ENCODE measurements around the gene MTIF3. TPM values are rescaled to one million over a fixed set of nuclear protein-coding genes. Genes with fewer than 3 reads are reported as not detected.
A peak's percentile ranks its signal among the peaks of the same experiment; 100 is the strongest.
"Not testable (repeated sequence)": the region's sequence is repeated elsewhere in the genome, so short reads cannot be mapped to it uniquely, and the experiment has no call there.

MTIF3 gene
- total and polyA plus RNA-seq, 2 experiments from 2014 or later: 40.7 to 64.0 TPM

DNA sequence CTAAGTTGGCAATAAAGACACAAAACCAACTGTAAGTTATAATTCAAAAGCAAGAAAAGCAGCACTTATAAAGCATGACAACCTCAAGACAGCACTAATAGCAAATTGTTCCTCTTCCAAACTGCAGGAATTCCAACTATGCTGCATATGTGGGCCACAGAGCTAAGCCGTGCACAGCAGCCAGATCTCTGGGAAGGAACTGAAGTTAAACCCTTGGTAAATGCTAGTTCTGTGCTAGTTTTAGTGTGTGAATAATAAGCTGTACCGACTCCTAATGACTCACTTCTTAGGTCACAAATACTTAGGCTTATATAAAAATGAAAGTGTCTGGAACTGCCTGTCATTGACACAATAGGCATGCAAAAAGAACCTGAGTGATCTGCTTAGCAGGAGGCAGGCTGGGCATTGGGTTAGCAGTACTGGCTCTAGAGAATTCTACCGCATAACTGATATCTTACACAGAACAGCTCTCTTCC lies 47.1 kb downstream of the MTIF3 start:
- Histone ChIP-seq H3K9me2 (ENCODE audit: insufficient read depth) (no peaks in the 10 kb centered on the region), H3K9ac (no peak overlapping the region), H3K79me2 (ENCODE audit: insufficient read depth) (no peaks in the 10 kb centered on the region), H3K27me3 (replicated peaks; ENCODE audit: insufficient read depth) (peaks cover 18% of the 10 kb centered on the region), H3K36me3 (ENCODE audit: low read depth) (no peaks in the 10 kb centered on the region), H3K27ac (peak overlapping the region; percentile 33), H3K4me1 (ENCODE audit: insufficient read depth) (peaks cover 16% of the 10 kb centered on the region), H2AFZ (peak overlapping the region; percentile 11; the same call in 1 of the 2 replicates), H3K9me3 (ENCODE audit: low read depth) (no peaks in the 10 kb centered on the region), H3F3A (ENCODE audit: insufficient read depth) (peaks cover 18% of the 10 kb centered on the region; the same call in 1 of the 2 replicates), H3K4me3 (peak overlapping the region; percentile 28; the same call in 1 of the 2 replicates), H4K20me1 (ENCODE audit: insufficient read depth) (no peaks in the 10 kb centered on the region), H3K4me2 (ENCODE audit: unreplicated experiment) (peak overlapping the region; percentile 56)
- TF ChIP-seq EZH2phosphoT487 (IDR thresholded peaks at IDR 0.05; ENCODE audit: insufficient read depth, low read depth) (no peak), EZH2 (IDR thresholded peaks at IDR 0.05; ENCODE audit: insufficient read depth, poor library complexity, severe bottlenecking) (no peak)
- peak; percentile 79 for DNase-seq
- in situ Hi-C loops (cut with MboI): no loop called here
- WGBS, 2 experiments (ENCODE audit: low coverage in 1 of 2, low lambda C conversion rate in 2 of 2, missing lambda C conversion rate in 2 of 2): 7% methylated on average over 3 of the region's 3 CpGs

DNA sequence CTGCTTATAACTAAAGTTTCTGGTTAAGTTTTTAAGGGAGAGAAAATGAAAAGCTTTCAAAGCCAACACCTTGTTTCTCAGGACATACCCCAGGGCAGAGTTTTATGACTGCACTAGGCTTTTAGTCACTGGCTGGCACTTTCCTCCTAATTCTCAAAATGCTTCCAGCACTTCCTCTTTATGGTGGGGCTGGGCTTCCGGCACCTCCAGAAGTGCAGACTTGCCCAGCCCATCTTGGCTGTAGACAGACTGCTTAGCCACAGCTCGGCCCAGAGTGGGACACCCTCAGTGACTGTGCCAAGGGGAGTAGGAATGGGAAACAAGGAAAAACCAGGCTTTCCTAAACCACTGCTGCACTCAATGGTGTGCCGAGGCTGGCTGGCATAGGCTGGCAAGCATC lies 49.2 kb downstream of the MTIF3 start:
- H3K27me3 ChIP-seq (replicated peaks; ENCODE audit: insufficient read depth): peaks cover 4% of the 10 kb centered on the region; the same call in 1 of the 2 replicates
- H4K20me1 ChIP-seq (ENCODE audit: insufficient read depth): no peaks in the 10 kb centered on the region
- peaks cover 16% of the 10 kb centered on the region for H3K4me1 ChIP-seq (ENCODE audit: insufficient read depth)
- no peak overlapping the region for H3K27ac ChIP-seq
- in situ Hi-C loops (cut with MboI): no loop called here
- H3K79me2 ChIP-seq (ENCODE audit: insufficient read depth): no peaks in the 10 kb centered on the region
- 32 to 33% methylated on average over 3 of the region's 3 CpGs for WGBS, 2 experiments (ENCODE audit: low coverage in 1 of 2, low lambda C conversion rate in 2 of 2, missing lambda C conversion rate in 2 of 2)
- DNase-seq: peak; percentile 12
- no peak overlapping the region for H3K9ac ChIP-seq
- no peaks in the 10 kb centered on the region for H3K9me3 ChIP-seq (ENCODE audit: low read depth)
- no peak overlapping the region for H3K4me3 ChIP-seq
- peak overlapping the region; percentile 51; the same call in 1 of the 2 replicates for H2AFZ ChIP-seq
- H3K4me2 ChIP-seq (ENCODE audit: unreplicated experiment): no peak overlapping the region
- H3K9me2 ChIP-seq (ENCODE audit: insufficient read depth): no peaks in the 10 kb centered on the region
- TF ChIP-seq EZH2 (IDR thresholded peaks at IDR 0.05; ENCODE audit: insufficient read depth, poor library complexity, severe bottlenecking) (no peak), EZH2phosphoT487 (IDR thresholded peaks at IDR 0.05; ENCODE audit: insufficient read depth, low read depth) (no peak)
- no peaks in the 10 kb centered on the region for H3K36me3 ChIP-seq (ENCODE audit: low read depth)
- H3F3A ChIP-seq (ENCODE audit: insufficient read depth): peaks cover 18% of the 10 kb centered on the region; the same call in 1 of the 2 replicates

DNA sequence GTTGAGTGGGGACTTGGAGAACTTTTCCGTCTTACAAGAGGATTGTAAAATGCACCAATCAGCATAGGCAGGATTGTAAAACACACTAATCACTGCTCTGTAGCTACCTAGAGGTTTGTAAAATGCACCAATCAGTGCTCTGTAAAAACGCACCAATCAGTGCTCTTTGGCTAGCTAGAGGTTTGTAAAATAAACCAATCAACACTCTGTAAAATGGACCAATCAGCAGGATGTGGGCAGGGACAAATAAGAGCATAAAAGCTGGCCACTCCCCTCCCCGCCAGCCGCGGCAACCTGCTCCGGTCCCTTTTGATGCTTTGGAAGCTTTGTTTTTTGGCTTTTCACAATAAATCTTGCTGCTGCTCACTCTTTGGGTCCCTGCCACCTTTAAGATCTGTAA lies 50.0 kb downstream of the MTIF3 start:
- H3K36me3 ChIP-seq (ENCODE audit: low read depth); DNase-seq; H3K9me3 ChIP-seq (ENCODE audit: low read depth); H3K9ac ChIP-seq; H2AFZ ChIP-seq; H3K4me3 ChIP-seq; H3K79me2 ChIP-seq (ENCODE audit: insufficient read depth); in situ Hi-C loops (cut with MboI); H4K20me1 ChIP-seq (ENCODE audit: insufficient read depth); H3K4me2 ChIP-seq (ENCODE audit: unreplicated experiment); H3K9me2 ChIP-seq (ENCODE audit: insufficient read depth); H3K27ac ChIP-seq: not testable (repeated sequence)
- 64 to 69% methylated on average over 6 of the region's 6 CpGs for WGBS, 2 experiments (ENCODE audit: low coverage in 1 of 2, low lambda C conversion rate in 2 of 2, missing lambda C conversion rate in 2 of 2)
- peaks cover 16% of the 10 kb centered on the region for H3K4me1 ChIP-seq (ENCODE audit: insufficient read depth)
- H3K27me3 ChIP-seq (replicated peaks; ENCODE audit: insufficient read depth): peaks cover 11% of the 10 kb centered on the region; the same call in 1 of the 2 replicates
- H3F3A ChIP-seq (ENCODE audit: insufficient read depth): peaks cover 18% of the 10 kb centered on the region; the same call in 1 of the 2 replicates

DNA sequence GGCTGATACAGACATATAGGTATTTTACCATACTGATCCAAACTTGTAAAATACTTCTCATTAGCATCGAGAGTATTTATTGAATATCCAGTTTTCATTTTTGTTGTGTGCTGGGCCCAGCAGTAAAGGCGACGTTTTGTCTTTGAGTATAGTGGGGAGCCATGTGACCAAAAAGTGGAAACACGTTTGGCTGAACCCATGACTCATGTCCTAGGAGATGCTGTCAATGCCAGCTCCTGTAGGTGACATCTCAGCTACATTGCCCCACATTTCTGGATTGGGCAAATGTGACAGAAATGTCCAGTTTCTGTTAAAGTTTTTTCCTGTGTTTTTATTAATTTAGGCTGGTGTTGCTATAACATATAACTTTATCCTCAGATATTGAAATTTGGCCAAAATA lies 52.0 kb downstream of the MTIF3 start:
- Histone ChIP-seq H3K4me1 (ENCODE audit: insufficient read depth) (peaks cover 11% of the 10 kb centered on the region), H3K9me3 (ENCODE audit: low read depth) (no peaks in the 10 kb centered on the region), H3K9me2 (ENCODE audit: insufficient read depth) (no peaks in the 10 kb centered on the region), H3K27me3 (replicated peaks; ENCODE audit: insufficient read depth) (peaks cover 16% of the 10 kb centered on the region; the same call in 1 of the 2 replicates), H3K9ac (no peak overlapping the region), H3F3A (ENCODE audit: insufficient read depth) (peaks cover 10% of the 10 kb centered on the region; the same call in 1 of the 2 replicates), H3K4me2 (ENCODE audit: unreplicated experiment) (no peak overlapping the region), H3K79me2 (ENCODE audit: insufficient read depth) (no peaks in the 10 kb centered on the region), H3K4me3 (no peak overlapping the region), H4K20me1 (ENCODE audit: insufficient read depth) (no peaks in the 10 kb centered on the region), H2AFZ (no peak overlapping the region), H3K36me3 (ENCODE audit: low read depth) (no peaks in the 10 kb centered on the region), H3K27ac (no peak overlapping the region)
- in situ Hi-C loops (cut with MboI): no loop called here
- DNase-seq: no peak
- 52 to 53% methylated on average over 4 of the region's 4 CpGs for WGBS, 2 experiments (ENCODE audit: low coverage in 1 of 2, low lambda C conversion rate in 2 of 2, missing lambda C conversion rate in 2 of 2)
- TF ChIP-seq EZH2phosphoT487 (IDR thresholded peaks at IDR 0.05; ENCODE audit: insufficient read depth, low read depth): no peak
- TF ChIP-seq EZH2 (IDR thresholded peaks at IDR 0.05; ENCODE audit: insufficient read depth, poor library complexity, severe bottlenecking): no peak
